Gastrocnemius medialis (tissue), 4 donors: ENCODE measurements around the gene ZBED4. TPM values are rescaled to one million over a fixed set of nuclear protein-coding genes. Genes with fewer than 3 reads are reported as not detected.

ENCODE experiments used
- ATAC-seq, 2 donors: fragments of 150-250 bp; one replicate each; pipeline ENCODE4 v1.9.1; 2016
- DNase-seq, 2 donors: peaks; one replicate each; pipeline ENCODE4 v3.0.0-alpha.2; 2019
- H3K27ac ChIP-seq, 4 donors: fragments of 200-600 bp; sonication (generic); 1 replicate in 1 of 4; 2 replicates in 3 of 4; pipeline ENCODE4 v1.5.1; 2016 to 2018; ENCODE audit warnings: mild to moderate bottlenecking in 2 of 4, moderate library complexity in 1 of 4
- H3K27me3 ChIP-seq, 3 donors: fragments of 200-600 bp; sonication (generic) in 2 of 3; 1 replicate in 1 of 3; 2 replicates in 2 of 3; pipeline versions ENCODE4 v1.5.1 to v1.6.0; 2016 to 2019; ENCODE audit warnings: mild to moderate bottlenecking in 1 of 3, moderate library complexity in 1 of 3
- H3K36me3 ChIP-seq, 2 donors: fragments of 200-600 bp; sonication (generic) in 1 of 2; one replicate each; pipeline ENCODE4 v1.5.1; 2017 to 2018
- H3K4me1 ChIP-seq, 2 donors: fragments of 200-600 bp; sonication (generic) in 1 of 2; one replicate each; pipeline ENCODE4 v1.5.1; 2016 to 2017; ENCODE audit warnings: mild to moderate bottlenecking in 2 of 2
- H3K4me3 ChIP-seq, 4 donors: fragments of 200-600 bp; sonication (generic) in 3 of 4; 1 replicate in 1 of 4; 2 replicates in 3 of 4; pipeline ENCODE4 v1.5.1; 2016 to 2019; ENCODE audit warnings: mild to moderate bottlenecking in 2 of 4
- H3K9me3 ChIP-seq, 3 donors: fragments of 200-600 bp; sonication (generic) in 2 of 3; 1 replicate in 1 of 3; 2 replicates in 2 of 3; pipeline ENCODE4 v1.5.1; 2016 to 2019
- POLR2A ChIP-seq, 2 donors: fragments of 450-650 bp; IDR thresholded peaks; one replicate each; pipeline ENCODE4 v1.6.1; 2017; ENCODE audit warnings: antibody characterized with exemption in 2 of 2, mild to moderate bottlenecking in 2 of 2, moderate library complexity in 2 of 2
- in situ Hi-C, 4 donors: fragments of 200-750 bp; cut with MboI; loops; one replicate each; pipeline versions ENCODE4 v1.15.0 to v1.8.0; 2017; ENCODE audit warnings: low sequenced_read_pairs in 4 of 4
- intact Hi-C: fragments of 100-400 bp; cut with DNase I; formaldehyde crosslinking; loops from one replicate; pipeline ENCODE4 v1.15.1; 2023; ENCODE audit warnings: low total_unique reads
- total RNA-seq, 4 donors: library from RNA; depleted of rRNA; stranded (reverse); fragments of >200 nt; gene quantifications; one replicate each; pipeline versions ENCODE4 v1.1.0 to v1.2.3, GENCODE V29; 2016
- TF ChIP-seq, protein P1 (sequence below), 5 experiments: fragments of 450-650 bp in 3 of 5; fragments of 200-600 bp in 2 of 5; sonication (generic) in 2 of 5; IDR thresholded peaks in 4 of 5; conservative IDR thresholded peaks in 1 of 5; 1 replicate in 4 of 5; 2 replicates in 1 of 5; pipeline ENCODE4 v1.5.1; 2016 to 2019; ENCODE audit warnings: antibody characterized with exemption in 5 of 5, mild to moderate bottlenecking in 3 of 5, moderate library complexity in 3 of 5

Gene ZBED4
- total RNA-seq, 4 donors from 2014 or later: 6.7 to 8.4 (median 7.5) TPM

DNA sequence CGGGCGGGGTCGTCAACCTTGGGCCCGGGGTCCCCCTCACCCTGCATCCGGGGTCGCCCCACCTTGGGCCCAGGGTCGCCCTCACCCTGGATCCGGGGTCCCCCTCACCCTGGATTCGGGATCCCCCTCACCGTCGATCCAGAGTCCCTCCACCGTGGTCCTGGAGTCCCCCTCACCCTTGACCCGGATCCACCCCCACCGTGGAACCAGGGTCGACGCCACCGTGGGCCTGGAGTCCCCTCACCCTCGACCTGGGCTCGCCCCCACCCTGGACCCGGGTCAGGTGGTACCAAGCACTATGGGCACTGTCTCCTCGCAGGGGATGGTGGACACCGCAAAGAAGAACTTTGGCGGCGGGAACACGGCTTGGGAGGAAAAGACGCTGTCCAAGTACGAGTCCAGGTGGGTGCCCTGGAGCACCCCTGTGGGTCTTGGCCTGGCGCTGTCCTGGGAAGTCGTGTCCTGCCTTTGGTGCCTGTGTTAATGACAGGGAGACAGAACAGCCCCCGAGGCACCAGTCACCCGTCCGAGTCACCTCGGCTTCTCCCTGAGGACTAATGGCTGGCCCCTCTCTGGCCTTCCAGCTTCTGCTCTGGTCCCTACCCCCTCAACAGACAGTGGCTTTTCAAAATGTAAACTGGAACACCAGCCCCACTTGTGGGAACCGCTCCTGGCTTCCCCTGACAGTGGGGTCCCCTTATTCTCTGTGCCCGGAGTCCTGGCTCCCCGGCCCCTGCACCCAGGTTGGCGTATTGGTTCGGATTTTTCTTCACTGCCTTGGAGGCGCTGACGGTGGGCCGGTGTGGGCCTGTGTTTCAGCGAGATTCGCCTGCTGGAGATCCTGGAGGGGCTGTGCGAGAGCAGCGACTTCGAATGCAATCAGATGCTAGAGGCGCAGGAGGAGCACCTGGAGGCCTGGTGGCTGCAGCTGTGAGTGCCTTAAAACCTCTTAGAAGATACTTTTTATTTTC is 65.6 kb downstream of the ZBED4 start:
- DNase-seq (no peak), ATAC-seq (no peak)
- TF ChIP-seq POLR2A (IDR thresholded peaks at IDR 0.05): no peak
- TF ChIP-seq, protein P1, sequence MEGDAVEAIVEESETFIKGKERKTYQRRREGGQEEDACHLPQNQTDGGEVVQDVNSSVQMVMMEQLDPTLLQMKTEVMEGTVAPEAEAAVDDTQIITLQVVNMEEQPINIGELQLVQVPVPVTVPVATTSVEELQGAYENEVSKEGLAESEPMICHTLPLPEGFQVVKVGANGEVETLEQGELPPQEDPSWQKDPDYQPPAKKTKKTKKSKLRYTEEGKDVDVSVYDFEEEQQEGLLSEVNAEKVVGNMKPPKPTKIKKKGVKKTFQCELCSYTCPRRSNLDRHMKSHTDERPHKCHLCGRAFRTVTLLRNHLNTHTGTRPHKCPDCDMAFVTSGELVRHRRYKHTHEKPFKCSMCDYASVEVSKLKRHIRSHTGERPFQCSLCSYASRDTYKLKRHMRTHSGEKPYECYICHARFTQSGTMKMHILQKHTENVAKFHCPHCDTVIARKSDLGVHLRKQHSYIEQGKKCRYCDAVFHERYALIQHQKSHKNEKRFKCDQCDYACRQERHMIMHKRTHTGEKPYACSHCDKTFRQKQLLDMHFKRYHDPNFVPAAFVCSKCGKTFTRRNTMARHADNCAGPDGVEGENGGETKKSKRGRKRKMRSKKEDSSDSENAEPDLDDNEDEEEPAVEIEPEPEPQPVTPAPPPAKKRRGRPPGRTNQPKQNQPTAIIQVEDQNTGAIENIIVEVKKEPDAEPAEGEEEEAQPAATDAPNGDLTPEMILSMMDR (IDR thresholded peaks at IDR 0.05 in 4 of 5, conservative IDR thresholded peaks at IDR 0.05 in 1 of 5): no peak
- intact Hi-C loops (loop anchor here (1.0 to 5.0 kb wide), 6 partner anchors 12 to 424 kb away; partner anchors contain the start of genes PIM3, PPP6R2 and ZBED4), in situ Hi-C loops (loop anchor here in 2 of 4 donors (10.0 kb wide), 2 partner anchors 64 to 144 kb away; partner anchors contain the start of gene ZBED4 (in 1 of the 2))
- no peaks in the 10 kb centered on the region for H3K27me3 ChIP-seq
- no peaks in the 10 kb centered on the region for H3K9me3 ChIP-seq
- H3K27ac ChIP-seq: peak overlapping the region; percentile 63 to 98 (median 95)
- peak overlapping the region; percentile 60 to 76 (median 68) for H3K4me3 ChIP-seq
- peaks cover 0 to 24% of the 10 kb centered on the region in 2 donors for H3K36me3 ChIP-seq
- H3K4me1 ChIP-seq: peaks cover 13 to 19% of the 10 kb centered on the region in 2 donors

DNA sequence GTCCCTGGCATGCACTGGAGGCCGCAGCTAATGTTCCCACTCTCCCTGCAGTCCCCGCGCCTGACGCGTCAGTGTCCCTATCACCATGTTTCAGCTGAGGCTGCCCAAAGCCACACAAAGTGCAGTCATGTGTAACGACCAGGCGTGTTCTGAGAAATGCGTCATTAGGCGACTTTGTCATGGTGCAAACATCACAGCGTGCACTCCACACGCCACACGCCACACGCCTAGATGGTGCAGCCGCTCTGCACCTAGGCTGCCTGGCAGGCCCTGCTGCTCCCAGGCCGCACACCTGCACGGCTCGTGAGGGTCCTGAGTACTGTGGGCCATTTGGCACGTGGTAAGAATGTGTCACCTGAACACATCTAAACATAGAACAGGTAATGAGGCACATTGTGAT is 67.2 kb downstream of the ZBED4 start:
- H3K27me3 ChIP-seq: no peaks in the 10 kb centered on the region
- DNase-seq (no peak), ATAC-seq (no peak)
- peaks cover 0 to 31% of the 10 kb centered on the region in 2 donors for H3K36me3 ChIP-seq
- H3K4me1 ChIP-seq: peaks cover 13 to 19% of the 10 kb centered on the region in 2 donors
- TF ChIP-seq, protein P1 (IDR thresholded peaks at IDR 0.05 in 4 of 5, conservative IDR thresholded peaks at IDR 0.05 in 1 of 5): no peak
- no peak for TF ChIP-seq POLR2A (IDR thresholded peaks at IDR 0.05)
- in situ Hi-C loops: no loop called here
- intact Hi-C loops: no loop called here
- no peak overlapping the region for H3K4me3 ChIP-seq
- no peak overlapping the region for H3K27ac ChIP-seq
- no peaks in the 10 kb centered on the region for H3K9me3 ChIP-seq

DNA sequence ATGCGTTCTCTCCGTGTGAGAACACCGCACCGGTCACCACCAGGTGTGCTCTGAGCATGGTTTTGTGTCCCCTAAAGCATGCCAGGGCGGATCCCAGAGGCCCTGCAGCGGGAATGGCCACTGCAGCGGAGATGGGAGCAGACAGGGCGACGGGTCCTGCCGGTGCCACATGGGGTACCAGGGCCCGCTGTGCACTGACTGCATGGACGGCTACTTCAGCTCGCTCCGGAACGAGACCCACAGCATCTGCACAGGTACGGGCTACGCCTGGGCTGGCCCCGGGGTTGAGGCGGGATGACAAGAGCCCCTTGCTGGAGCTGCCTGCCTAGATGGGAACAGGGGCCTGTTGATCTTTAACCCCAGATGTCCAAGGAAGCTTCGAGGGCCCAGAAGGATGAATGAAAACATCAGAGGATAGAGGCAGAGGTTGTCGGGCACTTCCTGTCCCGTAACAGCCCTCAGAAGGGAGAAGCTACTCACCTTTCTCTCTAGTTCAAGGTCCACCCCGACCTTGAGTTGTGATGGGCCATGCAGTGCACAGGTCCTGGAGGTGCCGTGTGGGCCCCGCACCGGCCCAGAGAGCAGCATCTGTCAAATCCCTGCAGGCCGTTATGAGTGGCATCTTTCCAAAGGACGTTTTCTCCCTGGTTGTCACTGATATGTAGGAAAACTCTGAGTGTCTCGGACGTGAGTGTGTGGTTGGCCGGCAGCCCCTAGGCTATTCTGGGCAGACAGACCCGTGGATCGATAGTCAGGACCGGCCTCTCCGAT is 68.0 kb downstream of the ZBED4 start:
- H3K27me3 ChIP-seq: no peaks in the 10 kb centered on the region
- no peak for ATAC-seq
- intact Hi-C loops (no loop called here), in situ Hi-C loops (no loop called here)
- H3K27ac ChIP-seq: no peak overlapping the region
- peaks cover 0 to 32% of the 10 kb centered on the region in 2 donors for H3K36me3 ChIP-seq
- no peaks in the 10 kb centered on the region for H3K9me3 ChIP-seq
- no peak for TF ChIP-seq POLR2A (IDR thresholded peaks at IDR 0.05)
- TF ChIP-seq, protein P1 (IDR thresholded peaks at IDR 0.05 in 4 of 5, conservative IDR thresholded peaks at IDR 0.05 in 1 of 5): no peak
- no peak overlapping the region for H3K4me3 ChIP-seq
- DNase-seq: no peak
- peaks cover 13 to 19% of the 10 kb centered on the region in 2 donors for H3K4me1 ChIP-seq

DNA sequence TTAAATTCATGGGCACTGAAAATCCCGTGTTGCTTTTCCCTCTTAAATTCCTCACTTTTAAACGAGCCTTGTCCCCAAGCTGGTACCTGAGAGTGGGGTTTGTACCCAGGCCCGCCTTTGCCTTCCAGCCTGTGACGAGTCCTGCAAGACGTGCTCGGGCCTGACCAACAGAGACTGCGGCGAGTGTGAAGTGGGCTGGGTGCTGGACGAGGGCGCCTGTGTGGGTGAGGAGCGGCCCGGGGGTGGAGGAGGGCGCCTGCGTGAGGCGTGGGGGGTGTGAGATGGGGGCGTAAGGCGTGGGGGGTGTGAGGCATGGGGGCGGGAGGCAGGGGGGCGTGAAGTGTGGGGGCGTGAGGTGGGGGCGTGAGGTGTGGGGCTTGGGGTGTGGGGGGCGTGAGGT is 68.8 kb downstream of the ZBED4 start:
- intact Hi-C loops (no loop called here), in situ Hi-C loops (no loop called here)
- H3K36me3 ChIP-seq: peaks cover 0 to 32% of the 10 kb centered on the region in 2 donors
- H3K27me3 ChIP-seq: no peaks in the 10 kb centered on the region
- DNase-seq (no peak), ATAC-seq (no peak)
- H3K27ac ChIP-seq: no peak overlapping the region
- no peak overlapping the region for H3K4me3 ChIP-seq
- H3K4me1 ChIP-seq: peaks cover 7 to 12% of the 10 kb centered on the region in 2 donors
- no peaks in the 10 kb centered on the region for H3K9me3 ChIP-seq
- TF ChIP-seq, protein P1 (IDR thresholded peaks at IDR 0.05 in 4 of 5, conservative IDR thresholded peaks at IDR 0.05 in 1 of 5): no peak
- no peak for TF ChIP-seq POLR2A (IDR thresholded peaks at IDR 0.05)
